ENCODE data around the gene ATOX1. TPM values are rescaled to one million over a fixed set of nuclear protein-coding genes. Genes with fewer than 3 reads are reported as not detected.

ATOX1 gene
- total and polyA plus RNA-seq, 9 of the 15 experiments (the other 6 are each of a cell fraction or from before 2014, with no cell fraction given): 59.2 to 318 (median 86.2) TPM

DNA sequence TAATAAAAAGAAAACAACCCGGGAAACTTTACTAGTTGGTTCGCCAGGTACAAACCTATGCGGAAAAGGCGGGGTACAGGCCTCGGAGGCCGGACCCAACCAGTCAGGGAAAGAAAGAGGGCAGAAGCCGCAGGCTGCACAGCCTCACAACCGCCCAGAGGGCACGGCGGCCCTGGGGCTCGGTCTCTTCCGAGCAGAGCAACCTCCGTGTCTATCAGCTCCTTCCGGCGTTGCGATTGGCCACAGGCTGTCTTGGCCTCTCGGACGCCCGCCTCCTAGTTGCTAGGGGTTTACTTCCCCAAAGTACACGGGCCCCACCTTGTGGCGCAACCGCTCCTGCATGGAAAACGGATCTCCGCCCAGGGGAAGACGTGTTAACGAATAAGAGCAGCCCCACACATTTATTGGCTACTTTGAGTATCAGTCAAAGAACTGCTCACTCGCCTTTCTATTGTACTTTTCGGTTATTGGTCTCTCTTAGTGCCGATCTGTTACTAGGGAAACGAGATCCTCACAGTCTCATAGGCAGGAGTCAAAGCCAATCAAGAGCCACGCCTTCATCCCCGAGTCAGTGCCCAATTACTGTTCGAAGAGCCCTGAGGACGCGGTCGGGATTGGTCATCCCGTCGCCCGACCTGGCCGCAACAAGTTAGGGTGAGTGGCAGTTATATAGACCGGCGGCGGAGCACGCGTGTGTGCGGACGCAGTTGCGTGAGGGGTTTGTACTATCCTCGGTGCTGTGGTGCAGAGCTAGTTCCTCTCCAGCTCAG lies 13.0 kb upstream of the ATOX1 start, which contains the start of gene G3BP1 (continued):
- TF ChIP-seq ZNF436 (CRISPR knock-in tag; IDR thresholded peaks at IDR 0.05) (no peak; the same call in 1 of the 2 replicates), MAZ (CRISPR knock-in tag; conservative IDR thresholded peaks at IDR 0.05 in 1 of 2, IDR thresholded peaks at IDR 0.05 in 1 of 2) (peak in 1 of 2 experiments; percentile 30; a peak in 2 of 4 replicates), RFX1 (IDR thresholded peaks at IDR 0.05) (peak; percentile 99), ERF (CRISPR knock-in tag; IDR thresholded peaks at IDR 0.05) (0 out of 2 replicates have a peak, but pooled peaks have one; percentile 44), PHB (CRISPR knock-in tag; IDR thresholded peaks at IDR 0.05) (no peak), LARP7 (IDR thresholded peaks at IDR 0.05) (no peak), CEBPB (tag; IDR thresholded peaks at IDR 0.05) (peak; percentile 97), STAT5B (CRISPR knock-in tag; IDR thresholded peaks at IDR 0.05) (no peak), ZNF785 (CRISPR knock-in tag; IDR thresholded peaks at IDR 0.05) (no peak), NFE2 (IDR thresholded peaks at IDR 0.05; ENCODE audit: low read depth) (no peak; the same call in 1 of the 2 replicates), GTF2F1 (IDR thresholded peaks at IDR 0.05; ENCODE audit: low read depth, low read length) (peak; percentile 83), NR2C1 (IDR thresholded peaks at IDR 0.05) (peak; percentile 77), NR2C1 (tag; IDR thresholded peaks at IDR 0.05) (peak; percentile 85), KDM2B (CRISPR knock-in tag; IDR thresholded peaks at IDR 0.05) (0 out of 2 replicates have a peak, but pooled peaks have one; percentile 39), POLR2A (conservative IDR thresholded peaks at IDR 0.05) (peak; percentile 95), PHF20 (IDR thresholded peaks at IDR 0.05; ENCODE audit: partially characterized antibody) (peak; percentile 71), RB1 (IDR thresholded peaks at IDR 0.05; ENCODE audit: low read depth) (peak; percentile 11; the same call in 1 of the 2 replicates)
- TF ChIP-seq, protein P1, sequence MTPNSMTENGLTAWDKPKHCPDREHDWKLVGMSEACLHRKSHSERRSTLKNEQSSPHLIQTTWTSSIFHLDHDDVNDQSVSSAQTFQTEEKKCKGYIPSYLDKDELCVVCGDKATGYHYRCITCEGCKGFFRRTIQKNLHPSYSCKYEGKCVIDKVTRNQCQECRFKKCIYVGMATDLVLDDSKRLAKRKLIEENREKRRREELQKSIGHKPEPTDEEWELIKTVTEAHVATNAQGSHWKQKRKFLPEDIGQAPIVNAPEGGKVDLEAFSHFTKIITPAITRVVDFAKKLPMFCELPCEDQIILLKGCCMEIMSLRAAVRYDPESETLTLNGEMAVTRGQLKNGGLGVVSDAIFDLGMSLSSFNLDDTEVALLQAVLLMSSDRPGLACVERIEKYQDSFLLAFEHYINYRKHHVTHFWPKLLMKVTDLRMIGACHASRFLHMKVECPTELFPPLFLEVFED (CRISPR knock-in tag; conservative IDR thresholded peaks at IDR 0.05): peak; percentile 78; the same call in 1 of the 2 replicates
- TF ChIP-seq, protein P2, sequence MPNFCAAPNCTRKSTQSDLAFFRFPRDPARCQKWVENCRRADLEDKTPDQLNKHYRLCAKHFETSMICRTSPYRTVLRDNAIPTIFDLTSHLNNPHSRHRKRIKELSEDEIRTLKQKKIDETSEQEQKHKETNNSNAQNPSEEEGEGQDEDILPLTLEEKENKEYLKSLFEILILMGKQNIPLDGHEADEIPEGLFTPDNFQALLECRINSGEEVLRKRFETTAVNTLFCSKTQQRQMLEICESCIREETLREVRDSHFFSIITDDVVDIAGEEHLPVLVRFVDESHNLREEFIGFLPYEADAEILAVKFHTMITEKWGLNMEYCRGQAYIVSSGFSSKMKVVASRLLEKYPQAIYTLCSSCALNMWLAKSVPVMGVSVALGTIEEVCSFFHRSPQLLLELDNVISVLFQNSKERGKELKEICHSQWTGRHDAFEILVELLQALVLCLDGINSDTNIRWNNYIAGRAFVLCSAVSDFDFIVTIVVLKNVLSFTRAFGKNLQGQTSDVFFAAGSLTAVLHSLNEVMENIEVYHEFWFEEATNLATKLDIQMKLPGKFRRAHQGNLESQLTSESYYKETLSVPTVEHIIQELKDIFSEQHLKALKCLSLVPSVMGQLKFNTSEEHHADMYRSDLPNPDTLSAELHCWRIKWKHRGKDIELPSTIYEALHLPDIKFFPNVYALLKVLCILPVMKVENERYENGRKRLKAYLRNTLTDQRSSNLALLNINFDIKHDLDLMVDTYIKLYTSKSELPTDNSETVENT (CRISPR knock-in tag; IDR thresholded peaks at IDR 0.05): peak; percentile 68
- TF ChIP-seq, protein P3, sequence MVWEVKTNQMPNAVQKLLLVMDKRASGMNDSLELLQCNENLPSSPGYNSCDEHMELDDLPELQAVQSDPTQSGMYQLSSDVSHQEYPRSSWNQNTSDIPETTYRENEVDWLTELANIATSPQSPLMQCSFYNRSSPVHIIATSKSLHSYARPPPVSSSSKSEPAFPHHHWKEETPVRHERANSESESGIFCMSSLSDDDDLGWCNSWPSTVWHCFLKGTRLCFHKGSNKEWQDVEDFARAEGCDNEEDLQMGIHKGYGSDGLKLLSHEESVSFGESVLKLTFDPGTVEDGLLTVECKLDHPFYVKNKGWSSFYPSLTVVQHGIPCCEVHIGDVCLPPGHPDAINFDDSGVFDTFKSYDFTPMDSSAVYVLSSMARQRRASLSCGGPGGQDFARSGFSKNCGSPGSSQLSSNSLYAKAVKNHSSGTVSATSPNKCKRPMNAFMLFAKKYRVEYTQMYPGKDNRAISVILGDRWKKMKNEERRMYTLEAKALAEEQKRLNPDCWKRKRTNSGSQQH (CRISPR knock-in tag; IDR thresholded peaks at IDR 0.05): peak; percentile 81
- TF ChIP-seq, protein P4, sequence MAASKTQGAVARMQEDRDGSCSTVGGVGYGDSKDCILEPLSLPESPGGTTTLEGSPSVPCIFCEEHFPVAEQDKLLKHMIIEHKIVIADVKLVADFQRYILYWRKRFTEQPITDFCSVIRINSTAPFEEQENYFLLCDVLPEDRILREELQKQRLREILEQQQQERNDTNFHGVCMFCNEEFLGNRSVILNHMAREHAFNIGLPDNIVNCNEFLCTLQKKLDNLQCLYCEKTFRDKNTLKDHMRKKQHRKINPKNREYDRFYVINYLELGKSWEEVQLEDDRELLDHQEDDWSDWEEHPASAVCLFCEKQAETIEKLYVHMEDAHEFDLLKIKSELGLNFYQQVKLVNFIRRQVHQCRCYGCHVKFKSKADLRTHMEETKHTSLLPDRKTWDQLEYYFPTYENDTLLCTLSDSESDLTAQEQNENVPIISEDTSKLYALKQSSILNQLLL (CRISPR knock-in tag; IDR thresholded peaks at IDR 0.05; ENCODE audit: borderline replicate concordance): no peak
